GM18519 (cell line): Measurements from ENCODE around the gene TUBGCP3.
A peak's percentile ranks its signal among the peaks of the same experiment; 100 is the strongest.

ENCODE experiments used
- ATAC-seq: cut with Tn5 transposase; IDR thresholded peaks from one replicate; pipeline ENCODE4 v1.9.1; 2021; ENCODE audit warnings: mild to moderate bottlenecking, moderate library complexity; ENCODE audit not compliant: unreplicated experiment, low FRiP score

TUBGCP3 gene

DNA sequence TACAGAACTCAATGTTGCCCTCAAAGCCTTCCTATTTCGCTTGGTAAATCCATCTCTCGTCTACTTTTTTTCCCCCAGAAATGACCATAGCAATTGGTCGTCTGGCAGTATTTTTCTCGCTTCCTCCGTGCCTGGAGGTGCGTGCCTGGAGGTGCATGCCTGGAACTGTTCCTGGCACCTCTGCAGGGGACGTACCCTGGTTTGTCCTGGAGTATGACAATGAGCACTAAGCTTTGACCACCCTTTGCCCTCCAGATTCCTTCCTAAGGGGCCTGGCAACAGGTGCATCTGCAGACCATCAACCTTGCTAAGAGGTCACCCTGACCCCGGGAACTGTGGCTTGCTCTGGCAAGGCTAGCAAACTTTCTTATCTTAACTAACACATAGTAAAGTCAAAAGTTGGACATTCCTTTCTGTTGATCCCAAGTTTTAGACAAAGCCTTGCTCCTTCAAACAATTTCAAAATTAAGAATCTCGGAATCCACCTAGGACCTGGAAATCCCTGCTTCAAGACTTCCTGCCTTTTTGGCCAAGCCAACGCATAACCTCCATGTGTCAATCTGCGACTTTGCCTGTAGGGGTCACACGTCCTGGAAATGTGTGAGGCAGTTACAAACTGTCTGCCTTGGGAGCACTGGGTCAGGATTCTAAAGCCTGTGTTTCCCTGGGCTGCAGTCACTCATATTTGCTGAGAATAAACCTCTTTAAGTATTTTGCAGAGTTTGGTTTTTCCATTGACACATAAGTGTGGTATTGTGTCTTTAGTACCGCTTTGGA lies 28.8 kb upstream of the TUBGCP3 start:
- ATAC-seq, result no peak

DNA sequence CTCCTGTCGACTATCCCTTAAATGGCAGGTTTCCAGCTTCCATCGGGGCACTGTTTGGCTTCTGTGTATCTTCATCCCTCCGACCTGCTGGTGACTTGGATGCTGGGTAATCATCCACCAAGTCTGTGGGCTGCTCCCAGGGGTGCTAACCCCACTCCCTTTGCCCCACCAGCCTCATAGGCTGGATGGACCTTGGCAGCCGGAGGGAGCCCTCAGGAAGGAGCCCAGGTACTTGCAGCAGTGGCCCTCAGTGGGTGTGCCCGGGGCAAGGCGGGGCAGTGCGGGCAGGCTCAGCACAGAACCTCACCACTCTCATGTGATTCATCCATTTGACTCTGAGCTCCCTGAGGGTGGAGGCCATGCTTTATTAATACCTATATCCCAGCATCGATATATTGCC lies 27.4 kb upstream of the TUBGCP3 start:
- no peak for ATAC-seq

DNA sequence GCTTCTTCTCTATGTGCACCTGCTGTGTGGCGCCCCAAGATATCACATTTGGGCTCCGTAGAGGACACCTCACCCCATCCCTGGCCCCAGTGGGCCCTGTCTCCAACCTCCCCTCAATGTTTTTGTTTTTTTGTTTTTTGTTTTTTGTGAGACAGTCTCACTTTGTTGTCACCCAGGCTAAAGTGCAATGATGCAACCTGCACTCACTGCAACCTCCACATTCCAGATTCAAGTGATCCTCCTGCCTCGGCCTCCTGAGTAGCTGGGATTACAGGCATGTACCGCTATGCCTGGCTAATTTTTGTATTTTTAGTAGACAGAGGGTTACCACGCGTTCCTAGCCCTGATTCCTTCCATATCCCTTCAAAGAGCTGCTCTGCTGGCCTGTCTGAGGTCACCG lies 26.9 kb upstream of the TUBGCP3 start:
- ATAC-seq, result no peak

DNA sequence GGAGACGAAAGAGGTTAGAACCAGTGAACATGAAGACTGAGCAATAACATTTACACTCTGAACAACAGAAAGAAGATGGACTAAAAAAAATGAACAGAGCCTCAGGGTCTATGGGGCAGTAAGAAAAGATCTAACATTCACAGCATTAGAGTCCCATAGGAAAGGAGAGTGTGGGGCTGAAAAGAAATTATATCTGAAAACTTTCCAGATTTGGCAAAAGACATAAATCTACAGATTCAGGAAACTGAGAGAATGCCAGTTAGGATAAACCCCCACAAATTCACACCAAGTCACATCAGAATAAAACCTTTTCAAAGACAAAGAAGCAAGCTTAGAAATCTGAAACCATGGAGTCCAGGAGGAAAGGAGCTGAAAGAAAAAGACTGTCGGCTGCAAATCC lies 20.3 kb upstream of the TUBGCP3 start:
- ATAC-seq, result no peak

DNA sequence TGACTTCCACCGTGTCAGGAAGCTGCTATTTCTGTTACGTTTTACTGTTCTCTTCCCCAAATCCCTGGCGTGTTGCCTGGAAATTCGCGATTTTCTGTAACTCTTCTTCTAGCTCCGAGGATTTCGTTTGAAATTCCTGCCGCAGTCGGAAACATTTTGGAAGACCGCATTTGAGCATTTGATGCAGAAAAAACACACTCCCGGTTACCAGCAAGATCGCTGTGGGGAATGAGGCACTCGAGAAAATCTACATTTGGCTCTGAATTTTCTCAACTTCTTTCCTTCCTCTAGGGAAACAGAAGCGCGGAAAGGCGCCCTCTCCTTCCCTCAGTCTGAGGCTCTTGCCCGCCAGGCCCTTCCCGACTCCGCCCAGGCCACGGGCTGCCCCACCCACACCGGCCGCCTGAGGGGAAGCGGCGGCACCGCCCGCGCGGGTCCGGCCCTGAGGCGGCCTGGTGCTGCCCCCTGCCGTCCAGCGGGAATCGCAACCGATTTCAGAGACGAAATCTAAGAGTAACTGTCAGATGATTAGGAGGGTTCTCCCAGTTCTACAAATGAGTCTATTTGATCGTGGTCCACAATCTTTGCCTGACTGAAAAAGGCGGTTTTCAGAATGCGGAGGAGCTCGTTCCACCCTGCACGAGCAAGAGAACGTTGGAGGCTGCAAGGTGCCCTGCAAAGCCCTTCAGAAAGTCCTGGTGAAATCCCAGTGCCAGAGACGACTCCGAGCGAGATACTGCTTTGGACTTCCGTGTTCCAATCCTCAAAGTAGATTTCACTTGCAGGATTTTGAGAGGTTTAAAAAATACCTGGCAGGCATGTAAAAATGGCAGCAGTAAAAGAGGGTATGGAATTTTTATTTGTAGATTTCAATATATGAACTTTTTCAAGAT lies 18.4 kb upstream of the TUBGCP3 start:
- peak; percentile 95 for ATAC-seq

DNA sequence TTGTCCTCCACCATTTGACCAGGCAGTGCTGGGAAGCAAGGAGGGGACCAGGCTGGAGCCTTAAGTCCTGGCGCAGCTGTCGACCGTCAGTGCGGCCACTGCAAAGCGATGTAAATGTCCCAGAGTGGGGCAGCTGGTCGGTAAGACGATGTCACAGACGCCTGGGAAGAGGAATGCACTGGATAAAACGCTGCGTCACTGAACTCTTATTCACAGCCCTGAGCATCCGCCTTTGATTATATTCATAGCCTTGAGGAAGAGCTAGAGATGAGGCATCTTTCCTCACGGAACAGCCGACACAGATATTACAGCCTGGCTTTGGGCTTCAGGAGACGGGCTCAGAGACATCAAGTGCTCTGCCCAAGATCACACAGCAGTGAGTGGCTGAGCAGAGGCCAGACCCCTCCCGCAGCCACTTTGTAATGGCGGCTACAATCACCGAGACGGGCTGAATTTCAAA lies 17.6 kb upstream of the TUBGCP3 start:
- no peak for ATAC-seq

DNA sequence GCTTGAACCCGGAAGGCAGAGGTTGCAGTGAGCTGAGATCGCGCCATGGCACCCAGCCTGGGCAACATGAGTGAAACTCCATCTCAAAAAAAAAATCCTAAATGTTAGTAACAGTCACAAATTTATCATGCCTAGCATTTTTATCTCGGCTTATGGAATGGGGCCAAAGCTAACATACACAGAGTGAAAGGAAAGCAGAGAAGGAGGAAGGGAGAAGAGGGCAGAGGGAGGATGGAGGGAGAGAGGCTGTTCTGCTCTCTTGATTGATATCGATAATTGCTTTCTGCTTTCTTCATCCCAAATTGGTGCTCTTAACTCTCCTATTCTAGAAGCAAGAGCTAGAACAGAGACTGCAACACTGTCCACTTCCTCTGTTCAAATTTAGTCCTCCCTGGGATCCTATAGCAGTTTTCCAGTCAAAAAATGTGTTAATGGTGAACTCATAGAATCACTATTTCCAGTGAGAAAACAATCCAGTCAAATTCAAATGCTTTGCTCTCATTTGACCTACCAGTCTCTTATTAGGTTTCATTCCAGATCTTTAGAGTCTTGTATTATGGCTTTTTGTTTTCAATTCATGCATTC lies 15.8 kb upstream of the TUBGCP3 start:
- no peak for ATAC-seq

DNA sequence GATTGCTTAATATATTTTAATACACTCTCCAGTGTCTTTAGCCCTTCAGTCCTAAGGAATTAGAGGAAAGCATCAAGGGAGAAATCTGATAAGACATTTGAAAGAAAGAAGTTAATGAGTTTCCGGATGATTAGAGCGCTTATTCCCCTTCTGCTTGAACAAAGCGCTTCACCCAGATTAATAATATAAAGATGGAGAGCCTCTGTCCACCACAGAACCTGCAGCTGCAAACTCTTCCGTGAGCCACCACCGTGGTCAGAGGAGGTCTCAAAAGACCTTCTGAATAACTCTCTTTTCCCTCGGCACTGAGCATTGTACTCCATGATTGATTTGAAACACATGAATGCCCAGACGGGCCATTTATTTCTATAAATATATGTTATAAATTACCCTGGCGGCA lies 14.2 kb upstream of the TUBGCP3 start:
- ATAC-seq, result no peak

DNA sequence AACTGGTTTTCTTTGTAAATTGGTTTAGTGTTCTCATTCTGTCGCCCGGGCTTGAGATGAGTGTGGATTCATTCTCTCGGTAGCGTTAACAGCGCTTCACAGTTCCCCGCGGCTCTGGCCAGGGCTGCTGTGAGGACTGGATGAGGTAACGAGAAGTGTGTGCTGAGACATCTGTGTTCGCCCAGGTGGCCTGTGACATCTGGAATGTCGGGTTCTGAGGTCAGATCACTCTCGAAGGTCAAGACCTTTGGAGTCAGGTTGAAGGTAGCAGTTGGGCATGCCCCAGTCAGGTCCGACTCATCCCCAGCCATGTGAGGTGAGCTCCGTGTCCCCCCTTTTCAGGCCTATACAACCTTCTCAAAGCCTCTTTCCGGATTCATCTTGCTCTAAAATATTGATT lies 13.4 kb upstream of the TUBGCP3 start:
- no peak for ATAC-seq

DNA sequence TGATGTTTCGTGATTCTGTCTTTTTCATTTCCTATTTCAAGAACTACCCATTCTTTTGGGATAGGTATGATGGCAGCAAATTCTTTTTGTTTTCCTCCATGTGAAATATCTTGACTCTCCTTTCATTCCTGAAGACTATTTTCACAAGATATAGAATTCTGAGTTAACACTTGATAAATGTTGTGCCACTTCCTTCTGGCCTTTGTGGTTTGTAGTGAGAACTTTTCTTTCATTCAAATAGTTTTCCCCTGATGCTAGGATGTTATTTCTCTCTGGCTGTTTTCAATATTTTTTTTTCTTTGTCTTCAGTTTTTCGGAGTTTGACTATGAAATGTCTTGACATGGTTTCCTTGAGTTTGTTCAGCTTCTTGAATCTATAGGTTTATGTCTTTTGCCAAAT lies 8.3 kb upstream of the TUBGCP3 start:
- ATAC-seq, result no peak

DNA sequence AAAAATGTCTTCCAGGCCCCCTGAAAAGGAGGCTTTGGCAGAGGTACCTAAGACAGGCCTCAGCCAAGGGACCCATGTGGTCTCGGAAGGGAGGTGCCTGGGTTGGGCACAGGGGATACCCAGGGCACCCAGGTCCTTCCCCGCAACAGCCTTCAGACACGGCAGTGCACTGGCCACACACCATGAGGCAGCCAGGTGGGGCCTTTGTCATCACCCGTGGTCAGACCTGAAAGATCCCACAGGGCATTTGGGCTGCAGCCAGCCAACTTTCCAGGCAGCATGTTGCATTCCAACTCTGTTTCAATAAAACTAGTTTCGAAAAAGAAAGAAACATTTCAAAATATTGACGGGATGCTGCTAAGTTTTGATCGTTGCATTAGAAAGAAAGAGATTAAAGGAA lies 4.7 kb upstream of the TUBGCP3 start:
- no peak for ATAC-seq

DNA sequence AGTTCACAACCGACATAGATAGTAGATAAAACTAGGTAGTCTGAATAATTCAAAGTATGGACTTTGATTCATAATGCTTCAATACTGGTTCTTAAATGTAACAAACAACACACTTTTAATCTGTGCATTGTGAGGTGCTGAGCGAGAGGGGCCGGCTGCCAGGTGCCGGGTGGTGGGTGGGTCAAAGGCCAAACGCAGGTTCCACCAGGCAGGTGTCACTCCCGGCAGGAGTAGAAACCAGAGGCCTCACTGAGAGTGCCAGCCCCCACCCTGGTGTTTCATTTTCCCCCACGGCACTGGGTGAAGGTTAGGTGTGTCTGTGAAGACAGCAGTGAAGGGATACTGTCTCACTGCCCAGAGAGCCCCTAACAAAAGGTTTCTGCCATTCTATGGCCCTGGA lies 4.2 kb upstream of the TUBGCP3 start:
- ATAC-seq, result no peak

DNA sequence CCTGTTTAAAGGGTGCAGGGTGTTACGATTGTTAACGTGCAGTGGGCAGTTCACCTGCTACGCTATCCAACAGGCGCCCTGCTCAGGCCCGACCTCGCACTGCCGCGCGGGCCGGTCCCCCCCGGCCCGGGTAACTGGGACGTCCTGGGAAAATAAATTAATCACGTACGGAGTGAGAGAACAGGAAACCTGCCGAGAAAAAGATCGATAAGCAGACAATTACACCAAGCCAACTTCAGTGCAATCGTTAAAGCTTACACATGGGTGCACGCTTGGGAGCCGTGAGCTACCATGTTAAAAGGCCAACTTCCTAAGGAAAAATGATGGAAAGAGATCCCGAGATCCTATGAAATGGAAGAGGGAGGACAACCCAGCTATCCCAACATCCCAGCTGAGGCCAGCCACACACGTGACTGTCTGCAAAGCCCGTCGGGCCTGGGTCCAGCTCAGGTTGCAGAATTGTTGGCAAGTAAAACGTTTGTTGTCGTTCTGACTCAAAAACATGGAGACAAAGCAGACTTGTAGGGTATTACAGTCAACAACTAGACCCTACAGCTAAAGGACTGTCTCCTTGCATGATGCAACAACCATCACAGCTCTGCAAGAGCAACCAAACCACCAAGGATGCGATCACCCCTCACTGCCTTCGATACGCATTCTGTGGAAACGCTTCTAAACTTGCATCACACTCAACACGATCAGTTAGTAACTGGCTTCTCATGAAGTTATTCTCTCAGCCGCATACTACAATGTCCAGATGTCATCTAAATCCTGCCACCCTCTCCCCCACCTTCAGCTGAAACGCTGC lies 741 bp upstream of the TUBGCP3 start:
- ATAC-seq, result no peak

DNA sequence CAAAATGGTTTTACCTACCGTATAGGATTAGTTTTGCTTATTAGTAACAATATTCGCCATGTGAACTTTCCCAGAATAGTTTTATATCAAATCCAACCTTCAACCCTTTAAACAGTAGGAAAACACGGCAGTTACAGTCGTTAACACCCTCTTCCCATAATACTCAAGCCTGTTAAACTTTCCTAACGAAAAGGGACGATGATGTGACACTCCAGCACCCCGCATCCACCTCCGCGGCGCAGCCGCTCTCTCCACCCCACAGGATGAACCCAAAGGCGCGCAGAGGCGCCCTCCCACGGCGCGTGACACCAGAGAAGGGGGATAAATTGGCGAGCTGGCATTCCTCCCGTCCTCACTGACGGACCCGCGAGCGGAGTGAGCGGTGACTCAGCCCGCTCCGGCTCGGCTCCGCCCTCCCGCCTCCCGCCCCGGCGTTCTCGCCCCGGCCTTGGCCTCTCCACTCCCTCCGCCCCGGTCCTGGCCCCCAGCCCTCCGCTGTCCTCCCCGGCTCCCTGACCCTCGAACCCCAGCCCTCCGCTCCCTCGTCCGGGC lies 665 bp downstream of the TUBGCP3 start:
- ATAC-seq, result peak; percentile 33

DNA sequence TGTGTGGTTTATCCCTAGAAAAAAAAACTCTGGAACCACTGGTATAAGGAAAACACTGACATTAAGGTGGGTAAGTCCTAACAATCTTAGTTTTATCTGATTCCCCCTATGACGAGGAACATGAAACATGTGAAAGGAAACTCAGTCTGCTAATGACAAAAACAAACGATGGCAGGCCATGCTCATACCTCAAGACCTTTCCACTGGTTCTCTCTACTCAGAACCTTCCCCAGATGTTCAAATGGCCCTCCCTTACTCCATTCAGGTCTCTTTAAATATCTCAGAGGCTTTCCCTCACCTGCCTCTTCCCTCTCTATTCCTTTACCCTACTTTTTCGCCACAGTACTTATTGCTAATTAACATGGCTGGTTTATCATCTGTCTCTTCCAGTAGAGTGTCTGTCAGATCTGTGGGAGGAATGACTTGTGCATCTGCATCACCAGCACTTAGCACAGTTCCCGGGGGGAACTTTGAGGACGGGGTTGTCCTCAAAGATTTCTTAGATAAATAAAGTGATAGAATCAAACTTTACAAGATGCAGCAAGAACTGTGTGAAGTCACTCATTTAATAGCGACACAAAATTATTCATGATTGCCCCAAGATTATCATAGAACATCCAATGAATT lies 1.5 kb downstream of the TUBGCP3 start:
- no peak for ATAC-seq

DNA sequence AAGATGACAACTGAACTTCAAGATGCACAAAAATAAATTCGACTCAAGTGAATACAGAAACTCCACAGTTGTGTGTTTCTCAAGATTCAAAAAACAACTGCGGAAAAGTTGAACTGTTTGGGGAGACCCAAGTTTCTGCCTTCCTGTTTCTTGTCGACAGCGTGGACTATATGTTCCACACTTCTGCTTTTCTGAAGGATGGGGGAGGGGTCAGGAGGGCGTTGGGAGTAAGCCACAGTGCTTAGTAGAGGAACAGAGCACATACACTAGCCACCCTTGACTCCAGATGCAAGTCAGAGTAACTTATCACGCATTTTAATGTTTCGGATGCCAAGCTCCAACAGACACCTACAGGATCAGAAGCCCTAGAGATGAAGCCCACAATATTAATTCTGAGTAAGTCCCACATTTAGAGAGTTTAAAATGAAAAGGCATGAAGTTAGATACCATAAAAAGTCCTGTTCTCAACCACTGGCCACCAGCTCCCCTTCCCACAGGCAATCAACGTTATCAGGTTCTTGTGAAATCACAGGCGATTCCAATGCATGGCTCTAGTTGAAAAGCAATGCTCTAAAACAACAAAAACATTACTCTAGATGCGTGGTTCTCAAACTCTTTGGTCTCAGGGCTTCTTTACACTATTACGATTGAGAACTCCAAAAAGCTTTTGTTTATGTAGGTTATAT lies 4.2 kb downstream of the TUBGCP3 start:
- ATAC-seq, result peak; percentile 42

DNA sequence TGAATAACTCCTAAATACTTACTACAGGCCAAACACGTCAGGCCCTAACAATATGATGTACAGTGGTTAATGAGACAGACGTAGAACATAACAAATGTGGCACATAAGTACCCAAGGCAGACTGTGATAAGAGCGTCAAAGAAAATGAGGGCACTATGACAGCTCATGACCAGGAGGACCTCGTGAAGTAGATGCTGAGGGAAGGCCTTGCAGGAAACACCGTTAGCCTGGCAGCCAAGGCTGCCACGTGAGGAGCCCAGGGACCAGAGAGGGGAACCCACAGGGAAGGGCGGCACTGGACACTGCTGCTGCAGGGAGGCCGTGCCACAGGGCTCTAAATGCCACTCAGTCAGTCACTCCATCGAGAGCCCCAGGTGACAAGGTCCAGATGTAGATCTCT lies 5.7 kb downstream of the TUBGCP3 start:
- ATAC-seq, result no peak

DNA sequence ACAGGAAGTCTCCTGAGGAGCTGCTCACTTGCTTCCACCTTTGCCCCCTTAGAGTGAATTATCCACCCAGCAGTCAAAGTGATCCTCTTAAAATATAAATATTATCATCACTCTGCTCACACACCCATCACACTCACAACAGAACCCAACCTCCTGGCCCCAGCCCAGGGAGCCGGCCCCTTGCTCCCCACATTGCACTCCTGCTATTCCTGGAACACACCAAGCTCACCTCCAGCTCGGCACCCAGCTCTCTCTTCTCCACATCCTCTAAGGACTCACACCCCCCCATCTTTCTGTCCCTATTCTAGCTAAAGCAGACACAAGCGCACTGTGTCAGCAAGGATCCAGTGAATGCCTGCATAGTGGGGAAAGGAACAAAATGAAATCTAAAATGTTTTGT lies 7.0 kb downstream of the TUBGCP3 start:
- no peak for ATAC-seq

DNA sequence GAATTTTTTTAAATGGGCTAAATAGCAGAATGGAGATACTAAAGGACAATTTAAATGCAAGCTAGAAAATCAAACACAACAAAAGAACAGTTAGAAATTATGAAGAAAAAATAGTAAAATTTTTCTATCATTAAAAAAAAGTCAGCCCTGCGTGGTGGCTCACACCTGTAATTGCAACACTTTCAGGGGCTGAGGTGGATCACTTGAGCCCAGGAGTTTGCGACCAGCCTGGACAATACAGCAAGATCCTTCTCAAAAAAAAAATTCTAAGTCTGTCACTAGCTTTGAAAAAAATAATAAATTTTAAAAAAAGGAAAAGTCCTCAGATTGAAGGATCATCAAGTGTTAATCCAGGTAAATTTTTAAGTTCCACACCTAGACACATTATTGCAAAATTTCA lies 7.7 kb downstream of the TUBGCP3 start:
- no peak for ATAC-seq
